ENCODE data around the gene QDPR. TPM values are rescaled to one million over a fixed set of nuclear protein-coding genes. Genes with fewer than 3 reads are reported as not detected.

QDPR gene
- total RNA-seq, 1 experiment from 2014 or later, result 29.0 TPM

GRCh38 chr4:17528551-17529165 lies 16.8 kb upstream of the QDPR start:
- no peak for DNase-seq (ENCODE audit: low read depth)

DNA sequence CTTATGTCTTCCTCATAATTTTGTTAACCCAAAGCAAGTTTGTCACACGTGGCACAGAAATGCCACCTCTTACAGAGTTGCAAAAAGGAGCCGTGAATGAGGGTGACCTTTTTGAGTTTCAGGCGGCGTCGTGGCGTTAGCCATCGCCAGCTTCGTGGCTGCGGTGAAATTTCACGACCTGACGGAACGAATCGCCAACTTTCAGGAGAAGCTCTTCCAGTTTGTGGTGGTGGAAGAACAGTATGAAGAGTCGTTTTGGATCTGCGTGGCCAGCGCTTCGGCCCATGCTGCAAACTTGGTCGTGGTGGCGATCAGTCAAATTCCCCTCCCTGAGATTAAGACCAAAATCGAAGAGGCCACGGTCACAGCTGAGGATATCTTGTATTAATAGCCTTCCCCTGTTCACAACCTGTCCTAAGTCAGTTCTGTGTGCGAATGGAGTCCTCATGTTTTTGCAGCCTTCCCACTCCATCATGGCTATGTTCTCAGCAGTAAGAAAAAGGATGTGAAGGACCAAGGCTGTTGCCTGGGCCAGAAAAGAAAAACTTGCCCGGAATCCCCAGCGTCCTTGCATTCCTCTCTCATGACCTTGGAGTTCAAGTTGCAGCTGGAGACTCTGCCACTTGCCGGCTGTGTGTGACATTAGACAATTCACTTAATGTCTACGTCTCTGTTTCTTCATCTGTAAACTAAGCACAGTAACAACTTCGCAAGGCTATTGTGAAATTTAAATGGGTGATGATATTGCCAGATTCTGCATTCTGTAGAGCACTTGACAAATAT lies 15.0 kb upstream of the QDPR start:
- no peak for DNase-seq (ENCODE audit: low read depth)

- no peak for DNase-seq (ENCODE audit: low read depth)
Observed at GRCh38 chr4:17523662-17524061, 11.8 kb upstream of the QDPR start.

- no peak for DNase-seq (ENCODE audit: low read depth)
Observed at GRCh38 chr4:17521595-17521994, 9.7 kb upstream of the QDPR start.

DNA sequence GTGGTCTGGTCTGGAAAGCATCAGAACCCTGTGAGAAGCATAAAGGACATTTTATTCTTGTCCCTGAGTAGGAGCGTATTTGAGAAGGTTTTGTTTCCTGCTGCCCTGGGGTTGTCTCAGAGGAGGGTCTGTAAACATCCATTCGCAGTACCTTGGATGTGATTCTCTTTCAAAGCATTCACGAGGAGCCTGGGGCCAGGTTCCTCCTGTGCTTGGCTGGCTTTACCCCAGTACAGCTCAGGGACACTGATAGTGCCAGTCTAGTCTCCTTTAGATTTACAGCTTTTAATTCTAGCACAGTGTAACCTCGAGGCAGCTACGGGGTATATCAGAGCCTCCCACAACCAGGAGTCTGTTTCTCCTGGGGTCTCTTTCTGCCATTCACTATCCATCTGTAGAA lies 5.8 kb upstream of the QDPR start:
- no peak for DNase-seq (ENCODE audit: low read depth)

DNA sequence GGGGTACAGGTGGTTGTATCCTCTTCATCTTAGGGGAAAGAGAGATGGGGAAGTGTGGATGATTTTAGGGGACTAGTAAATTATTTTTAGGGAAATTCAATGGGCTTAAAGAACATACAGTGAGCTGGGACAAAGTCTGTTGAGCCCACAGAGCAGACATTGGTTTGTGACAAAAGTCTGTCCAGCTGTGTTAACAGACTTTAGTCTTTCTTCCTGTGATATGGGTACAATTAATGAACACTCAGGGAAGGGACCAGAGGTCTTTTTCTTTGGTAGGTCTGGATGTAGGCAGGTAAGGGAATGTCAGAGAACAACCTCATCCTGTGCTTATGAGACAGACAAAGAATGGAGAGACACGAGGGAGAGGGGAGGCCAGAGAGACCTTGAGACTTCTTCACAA lies 5.1 kb upstream of the QDPR start:
- DNase-seq (ENCODE audit: low read depth), result no peak

DNA sequence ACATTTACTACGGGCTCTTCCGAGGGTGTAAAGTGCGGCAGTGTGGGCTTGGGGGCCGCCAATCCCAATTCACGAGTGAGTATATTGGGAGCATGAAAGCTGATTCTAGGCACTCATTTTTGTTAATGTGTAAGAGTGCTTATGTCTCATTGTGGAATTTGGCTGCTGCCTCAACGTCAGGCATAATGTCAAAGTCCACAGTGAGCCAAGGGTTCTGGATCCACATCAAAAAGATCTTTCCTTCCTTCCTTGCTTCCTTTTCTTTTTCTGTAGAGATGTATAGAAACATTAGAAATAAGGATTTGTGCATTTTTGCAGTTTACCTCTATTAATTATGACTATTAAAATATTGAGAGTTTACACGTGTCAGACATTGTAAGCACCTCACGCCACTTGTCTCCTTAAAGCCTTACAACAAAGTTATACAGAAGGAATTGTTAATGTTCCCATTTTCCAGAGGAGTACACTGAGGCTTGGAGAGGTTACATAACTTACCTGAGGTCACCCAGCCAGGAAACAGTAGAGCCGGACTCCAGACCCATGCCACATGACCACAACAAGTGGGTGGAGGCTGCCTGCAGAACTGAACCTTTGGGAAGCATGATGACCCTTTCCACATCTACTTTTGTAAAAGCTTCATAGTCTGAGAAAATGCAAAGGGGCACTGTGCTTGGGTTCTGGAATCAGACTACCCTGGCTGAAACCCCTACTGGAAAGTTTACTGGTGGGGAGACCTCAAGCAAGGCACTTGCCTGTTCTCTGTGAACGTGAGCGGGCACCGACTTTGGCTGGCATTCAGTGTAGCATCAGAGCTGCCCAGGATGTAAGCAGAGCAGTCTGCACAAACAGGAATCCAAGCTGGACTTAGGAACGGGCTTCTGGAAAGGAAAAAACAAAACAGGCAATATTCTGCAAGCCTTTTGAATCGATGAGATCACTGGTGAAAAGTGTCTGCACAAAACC lies 3.8 kb upstream of the QDPR start:
- no peak for DNase-seq (ENCODE audit: low read depth)

GRCh38 chr4:17514865-17515264 lies 3.0 kb upstream of the QDPR start, which contains the start of gene CLRN2:
TSS of gene CLRN2 (plus strand) at chr4:17515165. CDS start at chr4:17515267, 102 bp downstream.
- no peak for DNase-seq (ENCODE audit: low read depth)

DNA sequence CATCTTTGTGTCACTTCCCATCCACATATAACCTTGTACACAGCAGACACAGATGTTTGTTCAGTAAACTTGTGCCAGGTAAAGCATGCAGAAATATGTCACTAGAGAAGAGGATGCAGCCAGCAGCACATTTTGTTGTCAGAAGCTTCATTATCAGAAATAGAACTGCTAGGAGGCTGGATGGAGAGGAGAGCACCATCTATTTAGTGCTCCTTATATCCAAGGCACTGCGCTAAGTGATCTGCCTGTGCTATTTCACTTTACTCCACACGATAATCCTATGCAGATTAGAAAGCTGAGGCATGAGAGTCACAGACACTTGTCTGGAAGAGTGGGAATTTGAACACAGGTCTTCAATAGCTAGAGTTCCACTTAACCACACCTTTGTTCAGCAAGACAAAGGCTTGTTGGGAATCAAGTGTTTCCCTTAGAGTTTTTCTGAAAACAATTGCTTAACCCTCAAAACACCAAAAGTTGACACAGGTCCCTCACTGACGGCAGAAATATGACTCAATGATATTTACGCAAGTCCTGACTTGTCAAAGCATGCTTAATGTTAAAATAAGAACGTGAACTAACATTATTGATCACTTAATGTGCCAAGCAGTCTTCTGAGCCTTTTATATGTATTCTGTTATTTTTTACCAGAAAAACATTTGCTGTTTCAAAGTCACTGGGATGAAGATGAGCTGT lies 1.2 kb upstream of the QDPR start:
- no peak for DNase-seq (ENCODE audit: low read depth)

GRCh38 chr4:17511509-17511949 lies 361 bp downstream of the QDPR start:
- DNase-seq (ENCODE audit: low read depth), result peak; percentile 48

GRCh38 chr4:17511051-17511450 lies 839 bp downstream of the QDPR start:
- DNase-seq (ENCODE audit: low read depth), result no peak

DNA sequence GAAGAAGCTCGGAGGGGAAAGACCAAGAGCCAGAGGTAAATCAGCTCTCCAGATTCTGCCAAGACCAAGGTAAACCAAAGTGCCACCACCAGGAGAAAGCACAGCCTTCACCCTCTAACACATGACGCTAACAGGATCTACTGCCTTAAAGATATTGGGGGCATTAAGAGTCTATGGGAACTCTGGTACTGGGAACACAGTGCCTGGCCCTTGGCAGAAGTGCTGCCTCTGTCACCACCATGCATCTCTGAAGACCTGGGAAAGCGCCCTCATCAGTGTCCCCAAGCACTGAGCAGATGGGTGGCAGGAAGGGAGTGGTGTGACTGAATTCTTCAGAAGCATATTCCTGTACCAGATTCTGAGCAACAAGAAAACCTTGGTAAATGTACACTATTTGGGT lies 1.3 kb downstream of the QDPR start:
- no peak for DNase-seq (ENCODE audit: low read depth)

DNA sequence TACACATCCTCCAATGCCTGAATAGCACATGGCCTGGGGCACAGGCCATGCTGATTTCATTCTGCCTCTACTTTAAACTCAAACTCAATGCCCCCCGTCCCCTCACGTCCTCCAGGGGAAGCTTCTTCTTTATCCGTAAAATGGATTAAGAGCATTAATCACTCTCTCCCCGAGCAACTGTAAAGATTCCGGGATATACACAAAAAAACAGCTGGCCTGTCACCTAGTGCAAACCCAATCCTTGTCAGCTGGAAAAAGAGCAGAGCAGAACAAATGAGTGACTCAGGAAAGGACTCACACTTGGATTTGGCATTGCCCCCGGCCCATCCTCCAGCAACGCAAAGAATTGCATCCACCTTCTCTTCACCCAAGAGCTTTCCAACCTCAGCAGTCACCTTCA lies 7.8 kb downstream of the QDPR start:
- DNase-seq (ENCODE audit: low read depth), result no peak

- peak; percentile 59 for DNase-seq (ENCODE audit: low read depth)
Observed at GRCh38 chr4:17502756-17503155, 9.1 kb downstream of the QDPR start.

DNA sequence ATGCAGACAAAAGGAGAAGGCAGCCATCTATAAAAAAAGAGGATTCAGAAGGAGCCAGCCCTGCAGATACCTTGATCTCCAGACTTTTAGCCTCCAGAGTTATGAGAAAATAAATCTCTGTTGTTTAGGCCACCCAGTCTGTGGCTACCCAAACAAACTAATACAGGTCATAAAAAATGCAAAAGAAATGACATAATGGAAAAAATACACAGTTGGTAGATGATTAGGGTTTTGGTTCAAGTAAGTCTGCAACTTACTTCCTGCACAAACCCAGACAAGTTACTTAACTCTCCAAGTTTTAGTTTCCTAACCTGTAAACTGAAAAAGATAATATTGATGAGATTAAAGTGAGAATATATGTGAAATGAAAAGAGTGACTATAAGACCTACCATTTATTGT lies 11.3 kb downstream of the QDPR start:
- no peak for DNase-seq (ENCODE audit: low read depth)

DNA sequence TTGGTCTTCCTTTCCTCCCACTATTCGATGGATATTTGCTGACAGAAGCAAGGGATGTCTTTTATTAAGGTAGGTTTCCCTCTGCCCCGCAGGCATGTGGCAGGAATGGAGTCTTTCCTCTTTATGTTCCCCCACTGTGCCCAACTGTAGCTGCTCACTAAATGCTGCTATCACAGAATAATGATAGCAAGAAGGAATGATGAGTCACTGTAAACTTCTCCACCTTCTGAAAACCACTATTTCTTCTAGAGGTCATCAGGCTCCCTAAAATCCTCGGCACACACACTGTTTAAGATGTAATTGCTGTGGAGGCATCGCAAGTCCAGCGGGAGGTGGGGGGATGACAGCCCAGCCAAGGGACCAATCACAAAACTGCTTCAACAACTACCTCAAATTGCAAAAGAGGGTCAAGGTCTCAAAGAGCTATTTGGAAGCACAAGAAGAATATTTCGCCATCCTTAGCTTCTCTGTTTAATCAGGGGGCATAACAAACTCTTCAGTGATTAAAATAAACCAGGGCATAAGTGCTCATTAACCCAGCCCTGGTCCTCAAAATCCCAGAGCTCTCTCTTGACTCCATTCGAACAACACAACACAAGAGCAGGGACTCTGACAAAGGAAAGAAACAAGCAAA lies 13.9 kb downstream of the QDPR start:
- DNase-seq (ENCODE audit: low read depth), result no peak

DNA sequence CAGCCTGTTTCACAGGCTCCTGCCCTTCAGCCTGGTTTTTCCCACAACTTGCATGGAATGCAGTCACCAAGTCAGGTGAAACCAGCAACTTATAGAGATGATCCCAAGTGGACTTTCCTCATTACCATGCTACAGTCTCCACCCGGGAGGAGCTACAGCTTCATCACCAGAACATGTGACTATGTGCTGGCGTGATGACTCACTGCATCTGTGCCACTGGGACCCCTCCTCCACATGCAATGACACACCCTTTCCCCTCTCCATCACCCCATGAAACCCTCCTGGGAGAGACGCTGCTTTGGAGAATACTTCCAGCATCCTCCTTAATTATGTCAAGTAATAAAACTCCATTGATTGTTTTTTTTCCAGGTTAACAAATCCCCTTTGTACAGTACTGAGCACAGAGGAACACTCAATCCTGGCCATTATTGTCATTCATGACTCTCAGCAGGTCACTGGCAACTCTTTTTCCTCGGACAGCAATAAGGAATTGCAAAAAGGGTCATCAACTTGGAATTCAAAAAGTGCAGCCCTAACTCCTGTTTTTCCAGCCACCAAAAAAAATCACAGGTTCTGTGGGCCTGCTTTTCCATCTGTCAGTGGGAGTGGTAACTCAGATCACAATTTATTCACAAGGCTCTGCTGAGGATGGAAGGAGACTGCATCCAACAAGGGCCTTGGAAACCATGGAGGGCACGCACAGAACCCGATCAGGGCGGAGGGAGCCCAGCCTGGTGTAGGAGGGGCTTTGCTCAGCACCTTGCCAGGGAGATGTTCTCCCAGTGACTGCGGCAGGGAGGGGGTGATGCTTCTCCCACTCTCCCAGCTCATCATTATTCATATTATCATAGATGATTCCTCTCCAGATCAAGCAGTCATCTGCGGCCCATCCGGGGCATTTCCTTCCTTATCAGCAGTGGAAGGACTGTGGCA lies 17.4 kb downstream of the QDPR start:
- DNase-seq (ENCODE audit: low read depth), result peak; percentile 85

DNA sequence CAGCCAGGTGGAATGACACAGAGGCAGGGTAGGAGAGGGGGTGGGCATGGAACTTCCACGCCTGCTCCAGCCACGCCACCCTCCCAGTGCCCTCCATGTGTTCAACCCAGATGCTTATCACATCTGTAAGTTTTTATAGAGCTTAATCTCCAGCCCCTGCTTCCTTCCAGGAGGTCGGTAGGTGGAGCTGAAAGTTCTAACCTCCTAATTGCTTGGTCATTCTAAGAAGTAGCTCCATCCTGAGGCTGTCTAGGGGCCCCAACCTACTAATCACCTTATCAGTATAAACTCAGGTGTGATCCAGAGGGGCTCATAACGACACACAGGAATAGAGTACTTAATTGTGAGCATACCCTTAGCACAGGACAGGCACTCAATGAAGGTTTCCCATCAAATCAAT lies 18.3 kb downstream of the QDPR start:
- DNase-seq (ENCODE audit: low read depth), result no peak

DNA sequence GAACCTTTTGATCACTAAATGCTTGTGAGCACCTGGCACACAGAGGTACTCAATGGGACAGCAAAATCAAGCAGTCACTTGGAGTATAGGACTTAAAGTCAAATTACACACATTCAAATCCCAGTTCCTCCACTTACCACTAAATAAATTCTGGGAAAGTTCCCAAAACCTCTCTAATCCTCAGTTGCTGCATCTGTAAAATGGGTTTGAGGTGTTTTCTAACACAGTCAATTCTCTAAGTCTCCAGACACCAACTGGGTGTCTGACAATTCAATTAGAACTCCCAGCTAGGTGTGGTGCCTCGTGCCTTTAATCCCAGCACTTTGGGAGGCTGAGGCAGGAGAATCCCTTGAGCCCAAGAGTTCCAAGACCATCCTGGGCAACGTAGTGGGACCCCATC lies 19.0 kb downstream of the QDPR start:
- DNase-seq (ENCODE audit: low read depth), result no peak
